CD1c-positive myeloid dendritic cell (primary cell): ENCODE measurements around the gene TRAF3.
"Not testable (repeated sequence)": the region's sequence is repeated elsewhere in the genome, so short reads cannot be mapped to it uniquely, and the experiment has no call there.

Source experiments
- DNase-seq: peaks from one replicate; pipeline ENCODE4 v3.0.0-alpha.2; 2016; ENCODE audit errors: extremely low spot score

TRAF3 gene

DNA sequence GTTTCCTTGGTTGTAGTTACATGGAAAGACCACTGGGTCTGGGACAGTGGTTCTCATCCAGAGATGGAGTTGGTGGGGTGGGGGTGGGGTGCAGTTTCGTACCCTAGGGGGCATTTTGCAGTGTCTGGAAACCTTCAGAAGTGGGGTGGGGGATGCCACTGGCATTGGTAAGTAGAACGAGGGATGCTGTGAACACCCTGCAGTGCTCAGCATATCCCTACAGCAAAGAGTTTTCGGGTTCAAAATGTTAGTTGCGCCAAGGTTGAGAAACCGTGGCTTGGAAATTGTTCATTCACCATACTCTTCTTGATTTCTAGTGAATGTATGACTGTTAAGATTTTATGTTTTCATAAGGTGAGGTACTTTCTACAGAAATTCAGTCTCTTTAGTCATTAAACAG is 28.7 kb downstream of the TRAF3 start:
- no peak for DNase-seq

GRCh38 chr14:102806447-102806846 is 29.2 kb downstream of the TRAF3 start:
- DNase-seq, result no peak

GRCh38 chr14:102807013-102807406 is 29.8 kb downstream of the TRAF3 start:
- DNase-seq, result no peak

- DNase-seq, result no peak
These were observed 32.6 kb downstream of the TRAF3 start for GRCh38 chr14:102809870-102810269.

GRCh38 chr14:102810523-102810922 is 33.3 kb downstream of the TRAF3 start:
- no peak for DNase-seq

DNA sequence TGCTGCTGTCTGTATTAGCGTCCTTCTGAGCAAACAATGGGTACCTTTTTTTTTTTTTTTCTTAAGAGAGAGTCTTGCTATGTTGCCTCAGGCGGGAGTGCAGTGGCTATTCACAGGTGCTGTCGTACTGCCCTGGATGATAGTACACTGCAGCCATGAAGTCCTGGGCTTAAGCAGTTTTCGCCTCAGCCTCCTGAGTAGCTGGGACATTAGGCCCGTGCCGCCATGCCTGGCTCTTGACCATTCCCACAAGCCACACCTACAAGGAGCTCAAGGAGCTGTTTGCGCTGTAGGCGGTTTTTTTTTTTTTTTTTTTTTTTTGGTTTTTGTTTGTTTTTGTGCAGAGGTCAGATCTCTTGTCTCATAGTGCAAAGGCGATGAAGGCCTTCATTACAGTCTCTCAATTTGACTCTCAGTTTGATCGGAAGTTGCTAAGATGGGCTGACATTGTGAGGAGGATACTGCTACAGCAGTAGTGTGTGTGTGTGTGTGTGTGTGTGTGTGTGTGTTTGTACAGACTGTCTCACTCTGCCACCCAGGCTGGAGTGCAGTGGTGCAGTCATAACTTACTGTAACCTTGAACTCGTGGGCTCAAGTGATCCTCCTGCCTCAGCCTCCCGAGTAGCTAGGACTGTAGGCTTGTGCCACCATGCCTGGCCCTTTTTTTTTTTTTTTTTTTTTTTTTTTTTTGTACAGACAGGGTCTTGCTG is 34.2 kb downstream of the TRAF3 start:
- DNase-seq, result no peak

DNA sequence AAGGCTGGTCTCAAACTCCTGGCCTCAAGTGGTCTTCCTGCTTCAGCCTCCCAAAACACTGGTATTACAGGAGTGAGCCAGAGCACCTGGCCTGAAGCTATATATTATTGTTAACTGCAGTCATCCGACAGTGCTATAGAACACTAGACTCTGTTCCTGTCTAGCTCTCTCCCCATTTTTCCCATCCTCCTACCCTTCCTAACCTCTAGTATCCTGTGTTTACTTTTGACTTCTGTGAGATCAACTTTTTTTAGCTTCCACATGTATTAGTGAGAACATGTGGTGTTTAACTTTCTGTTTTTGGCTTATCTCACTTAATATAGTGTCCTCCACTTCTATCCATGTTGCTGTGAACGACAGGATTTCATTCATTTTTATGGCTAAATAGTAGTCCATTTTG is 34.7 kb downstream of the TRAF3 start:
- no peak for DNase-seq

DNA sequence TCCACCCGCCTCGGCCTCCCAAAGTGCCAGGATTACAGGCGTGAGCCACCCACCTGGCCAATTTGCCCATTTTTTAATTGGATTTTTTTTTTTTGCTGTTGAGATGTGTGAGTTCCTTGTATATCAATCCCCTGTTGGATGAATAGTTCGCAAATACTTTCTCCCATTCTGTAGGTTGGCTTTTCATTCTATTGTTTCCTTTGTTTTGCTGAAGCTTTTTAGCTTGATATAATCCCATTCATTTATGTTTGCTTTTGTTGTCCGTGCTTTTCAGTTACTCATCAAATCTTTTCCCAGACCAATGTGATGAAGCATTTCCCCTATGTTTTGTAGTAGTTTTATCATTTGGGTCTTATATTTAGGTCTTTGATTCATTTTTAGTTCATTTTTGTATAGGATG is 36.4 kb downstream of the TRAF3 start:
- no peak for DNase-seq

- DNase-seq, result no peak
These were observed 40.1 kb downstream of the TRAF3 start for GRCh38 chr14:102817318-102817717.

- DNase-seq, result no peak
These were observed 41.0 kb downstream of the TRAF3 start for GRCh38 chr14:102817942-102818940.

DNA sequence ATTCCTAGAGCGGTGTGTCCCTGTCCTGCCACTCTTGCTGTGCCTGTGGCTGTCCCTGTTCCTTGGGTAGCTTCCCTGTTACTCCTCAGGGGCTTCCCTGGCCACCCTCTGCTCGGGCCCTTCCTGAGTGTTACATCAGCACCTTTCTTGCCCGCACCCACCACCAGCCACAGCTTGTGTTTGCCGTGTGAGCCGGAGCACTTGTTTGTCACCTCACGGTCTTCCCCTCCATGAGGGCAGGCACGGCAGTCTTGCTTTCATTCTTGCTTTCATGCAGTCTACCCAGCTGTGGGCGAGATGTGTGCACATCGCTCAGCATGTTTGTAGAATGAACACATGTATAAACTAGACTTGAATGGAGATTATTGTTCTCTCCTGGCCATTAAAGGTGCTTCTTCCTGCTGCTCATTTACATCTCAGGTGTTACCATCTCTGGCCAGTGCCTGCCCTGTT is 42.0 kb downstream of the TRAF3 start:
- no peak for DNase-seq

DNA sequence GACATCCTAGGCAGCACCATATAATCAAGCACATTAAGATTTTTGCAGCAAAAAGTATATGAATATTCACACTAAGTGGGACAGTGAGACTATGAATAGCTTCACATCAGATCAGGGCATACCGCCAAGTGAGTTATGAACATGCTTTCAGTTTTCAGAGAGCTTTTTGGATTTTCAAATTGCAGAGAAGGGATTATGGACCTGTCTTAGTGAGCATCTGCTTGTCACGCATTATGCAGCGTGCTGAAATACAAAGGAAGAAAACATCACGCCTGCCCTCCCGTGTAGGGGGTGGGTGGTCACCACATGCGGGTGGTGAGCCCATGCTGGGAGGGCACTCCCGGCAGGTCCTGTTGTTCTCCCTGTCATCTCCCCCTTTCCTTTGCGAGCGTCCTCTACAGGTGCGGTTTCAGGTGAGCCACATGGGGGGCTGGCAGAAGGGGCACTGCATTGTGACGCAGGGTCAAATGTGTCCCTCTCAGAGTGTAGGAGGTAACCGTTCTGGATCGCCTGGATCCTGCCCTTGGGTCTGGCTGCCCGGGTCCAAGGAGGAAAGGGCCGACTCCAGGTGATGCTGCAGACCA is 42.6 kb downstream of the TRAF3 start:
- no peak for DNase-seq

DNA sequence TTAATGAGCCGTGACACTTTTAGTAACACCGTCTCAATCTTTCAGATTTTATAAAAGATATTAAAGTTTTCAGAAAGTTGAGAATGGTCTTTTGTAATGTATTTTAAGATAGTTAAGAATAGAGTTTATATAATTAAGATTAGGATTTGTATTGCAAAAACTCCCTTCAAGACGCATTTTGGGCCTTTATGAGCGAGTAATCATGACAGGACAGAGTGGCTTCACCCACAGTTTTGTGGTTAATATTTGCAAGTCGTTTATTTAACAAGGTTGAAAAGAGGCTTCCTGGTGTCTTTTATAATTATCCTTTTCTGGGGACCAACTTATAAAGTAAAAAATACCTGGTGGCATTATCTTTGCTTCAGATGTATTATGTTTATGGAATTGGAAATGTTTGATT is 44.0 kb downstream of the TRAF3 start:
- no peak for DNase-seq

- DNase-seq, result no peak
These were observed 45.1 kb downstream of the TRAF3 start for GRCh38 chr14:102822311-102822863.

GRCh38 chr14:102822887-102823286 is 45.6 kb downstream of the TRAF3 start:
- DNase-seq, result not testable (repeated sequence)

DNA sequence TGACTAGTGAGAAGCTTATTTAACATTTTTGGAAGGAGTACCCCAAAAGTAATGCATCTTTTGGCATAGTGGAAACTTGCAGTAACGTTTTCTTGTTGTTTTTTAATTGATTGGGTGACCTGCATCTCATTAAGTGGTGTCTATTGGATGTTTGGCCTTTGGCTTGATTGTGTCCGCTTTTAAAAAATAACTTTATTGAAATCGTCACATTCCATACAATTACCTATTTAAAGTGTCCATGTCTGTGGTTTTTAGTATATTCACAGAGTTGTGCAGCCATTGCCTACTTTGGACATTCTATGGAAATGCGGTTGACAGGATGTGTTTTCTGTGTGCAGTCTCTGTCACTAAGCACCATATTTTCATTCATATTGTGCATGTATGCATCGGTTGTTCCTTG is 46.3 kb downstream of the TRAF3 start:
- no peak for DNase-seq

- no peak for DNase-seq
These were observed 47.6 kb downstream of the TRAF3 start for GRCh38 chr14:102824832-102825231.

DNA sequence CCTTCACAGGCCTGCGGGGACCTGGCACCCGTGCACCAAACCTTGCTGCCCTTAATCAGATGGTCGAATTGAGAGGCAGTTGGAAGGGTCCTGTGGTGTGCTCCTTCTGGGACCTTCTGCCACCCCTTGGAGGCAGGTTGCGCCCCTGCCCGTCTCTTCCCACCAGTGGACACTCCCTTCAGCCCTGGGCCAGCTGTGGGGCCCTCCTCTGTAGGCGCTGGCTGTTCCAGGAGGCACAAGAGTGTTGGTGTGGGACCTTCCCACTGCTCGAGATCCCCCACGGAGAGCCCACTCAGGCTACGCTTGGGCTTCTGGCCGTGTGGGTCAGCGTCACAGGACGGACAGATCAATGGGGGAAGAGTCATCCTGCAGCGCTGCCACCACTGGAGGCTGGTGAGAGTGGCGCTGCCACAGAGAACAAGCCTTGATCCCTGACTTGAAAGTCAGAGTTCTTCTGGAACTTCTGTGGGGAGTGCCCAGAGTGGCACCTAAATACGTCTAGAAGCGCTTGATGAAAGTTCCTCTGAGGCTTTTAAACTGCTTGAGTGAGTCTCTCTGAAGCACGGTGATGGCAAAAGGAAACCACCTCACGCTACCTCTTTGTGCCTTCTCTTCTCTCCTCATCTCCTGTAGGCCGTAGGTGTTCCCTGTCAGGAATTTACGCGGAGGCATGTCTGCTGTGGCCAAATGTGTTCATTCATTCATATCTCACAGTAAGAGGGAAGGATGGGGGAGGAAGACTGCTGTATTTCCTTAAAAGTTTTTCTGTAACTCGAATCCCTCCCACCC is 48.3 kb downstream of the TRAF3 start:
- no peak for DNase-seq

GRCh38 chr14:102826161-102826560 is 48.9 kb downstream of the TRAF3 start:
- no peak for DNase-seq

DNA sequence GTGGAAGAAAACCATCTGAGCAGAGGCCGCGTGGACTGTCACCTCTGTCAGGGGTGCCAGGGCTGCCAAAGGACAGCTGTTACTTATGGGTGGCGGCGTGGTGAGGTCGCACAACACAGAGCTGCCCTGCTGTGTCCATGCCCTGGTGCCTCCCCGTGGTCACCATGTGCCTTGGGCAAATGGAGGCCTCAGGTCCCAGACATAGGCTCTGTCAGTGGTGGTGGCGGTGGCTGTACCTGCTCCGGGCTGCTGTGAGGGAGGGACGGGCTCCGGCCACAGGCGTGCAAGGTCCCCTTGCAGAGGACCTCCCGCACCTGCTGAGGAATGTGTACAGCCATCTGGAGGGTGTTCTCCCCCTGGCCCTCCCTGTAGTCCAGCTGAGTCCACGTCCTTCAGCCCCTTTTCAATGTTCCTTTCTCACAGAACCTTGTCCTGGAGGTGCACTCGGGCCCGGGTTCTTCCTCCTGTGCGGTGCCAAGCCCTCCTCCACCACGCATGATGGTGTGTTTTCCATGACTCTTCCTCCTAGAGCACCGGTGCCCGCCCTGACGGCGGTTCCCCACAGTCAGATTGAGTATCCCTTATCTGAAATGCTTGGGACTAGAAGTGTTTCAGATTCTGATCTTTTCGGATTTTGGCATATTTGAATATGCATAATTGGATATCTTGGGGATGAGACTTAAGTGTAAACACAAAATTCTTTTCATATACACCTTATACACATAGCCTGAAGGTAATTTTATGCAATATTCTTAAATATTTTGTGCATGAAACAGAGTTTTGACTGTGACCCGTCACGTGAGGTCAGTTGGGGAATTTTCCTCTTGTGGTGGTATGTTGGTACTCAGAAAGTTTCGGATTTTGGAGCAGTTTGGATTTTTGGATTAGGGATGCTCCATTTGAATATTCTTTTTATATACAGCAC is 49.8 kb downstream of the TRAF3 start:
- no peak for DNase-seq
